ENCODE data around the gene PSMB7.
A peak's percentile ranks its signal among the peaks of the same experiment; 100 is the strongest.

Gene PSMB7

DNA sequence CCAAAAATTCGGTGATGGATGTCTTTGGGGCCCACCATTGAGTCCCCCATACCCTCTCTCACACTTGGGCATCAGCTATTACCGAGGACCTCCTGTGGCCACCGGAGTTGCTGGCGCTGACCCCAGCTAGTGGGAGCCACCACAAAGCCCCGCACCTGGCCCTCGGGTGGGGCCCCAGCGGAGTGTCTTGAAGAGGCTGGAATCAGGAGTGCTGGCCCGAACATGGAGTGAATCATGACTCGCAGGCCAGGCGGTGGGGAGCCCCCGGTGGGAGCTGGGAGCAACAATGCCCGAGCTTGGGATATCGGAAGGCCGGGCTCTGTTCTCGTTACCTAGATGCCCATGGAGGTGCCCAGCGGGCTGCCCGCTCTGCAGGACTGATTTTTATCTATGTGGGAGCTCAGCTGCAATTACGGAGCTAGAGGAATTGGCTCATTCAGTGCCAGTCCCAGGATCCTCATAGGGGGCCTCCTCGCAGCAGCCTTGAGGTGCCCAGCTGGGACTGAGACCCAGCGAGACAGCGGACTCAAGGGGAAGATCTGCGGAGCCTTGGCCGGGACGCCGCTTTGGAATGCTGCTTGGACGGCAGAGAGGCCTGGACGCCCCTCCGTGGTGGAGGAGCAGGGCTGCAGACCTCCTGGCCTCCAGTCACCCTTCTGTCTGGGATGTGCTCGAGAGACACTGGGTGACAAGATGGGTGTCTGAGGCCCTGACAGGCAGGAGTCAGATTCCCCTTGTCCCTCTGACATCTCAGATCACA, 70.8 kb downstream of the PSMB7 start:
- TF ChIP-seq CREB1 (IDR thresholded peaks at IDR 0.05; ENCODE audit: low read depth): no peak
- TF ChIP-seq, protein P1, sequence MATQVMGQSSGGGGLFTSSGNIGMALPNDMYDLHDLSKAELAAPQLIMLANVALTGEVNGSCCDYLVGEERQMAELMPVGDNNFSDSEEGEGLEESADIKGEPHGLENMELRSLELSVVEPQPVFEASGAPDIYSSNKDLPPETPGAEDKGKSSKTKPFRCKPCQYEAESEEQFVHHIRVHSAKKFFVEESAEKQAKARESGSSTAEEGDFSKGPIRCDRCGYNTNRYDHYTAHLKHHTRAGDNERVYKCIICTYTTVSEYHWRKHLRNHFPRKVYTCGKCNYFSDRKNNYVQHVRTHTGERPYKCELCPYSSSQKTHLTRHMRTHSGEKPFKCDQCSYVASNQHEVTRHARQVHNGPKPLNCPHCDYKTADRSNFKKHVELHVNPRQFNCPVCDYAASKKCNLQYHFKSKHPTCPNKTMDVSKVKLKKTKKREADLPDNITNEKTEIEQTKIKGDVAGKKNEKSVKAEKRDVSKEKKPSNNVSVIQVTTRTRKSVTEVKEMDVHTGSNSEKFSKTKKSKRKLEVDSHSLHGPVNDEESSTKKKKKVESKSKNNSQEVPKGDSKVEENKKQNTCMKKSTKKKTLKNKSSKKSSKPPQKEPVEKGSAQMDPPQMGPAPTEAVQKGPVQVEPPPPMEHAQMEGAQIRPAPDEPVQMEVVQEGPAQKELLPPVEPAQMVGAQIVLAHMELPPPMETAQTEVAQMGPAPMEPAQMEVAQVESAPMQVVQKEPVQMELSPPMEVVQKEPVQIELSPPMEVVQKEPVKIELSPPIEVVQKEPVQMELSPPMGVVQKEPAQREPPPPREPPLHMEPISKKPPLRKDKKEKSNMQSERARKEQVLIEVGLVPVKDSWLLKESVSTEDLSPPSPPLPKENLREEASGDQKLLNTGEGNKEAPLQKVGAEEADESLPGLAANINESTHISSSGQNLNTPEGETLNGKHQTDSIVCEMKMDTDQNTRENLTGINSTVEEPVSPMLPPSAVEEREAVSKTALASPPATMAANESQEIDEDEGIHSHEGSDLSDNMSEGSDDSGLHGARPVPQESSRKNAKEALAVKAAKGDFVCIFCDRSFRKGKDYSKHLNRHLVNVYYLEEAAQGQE (IDR thresholded peaks at IDR 0.05; ENCODE audit: low read depth): no peak

DNA sequence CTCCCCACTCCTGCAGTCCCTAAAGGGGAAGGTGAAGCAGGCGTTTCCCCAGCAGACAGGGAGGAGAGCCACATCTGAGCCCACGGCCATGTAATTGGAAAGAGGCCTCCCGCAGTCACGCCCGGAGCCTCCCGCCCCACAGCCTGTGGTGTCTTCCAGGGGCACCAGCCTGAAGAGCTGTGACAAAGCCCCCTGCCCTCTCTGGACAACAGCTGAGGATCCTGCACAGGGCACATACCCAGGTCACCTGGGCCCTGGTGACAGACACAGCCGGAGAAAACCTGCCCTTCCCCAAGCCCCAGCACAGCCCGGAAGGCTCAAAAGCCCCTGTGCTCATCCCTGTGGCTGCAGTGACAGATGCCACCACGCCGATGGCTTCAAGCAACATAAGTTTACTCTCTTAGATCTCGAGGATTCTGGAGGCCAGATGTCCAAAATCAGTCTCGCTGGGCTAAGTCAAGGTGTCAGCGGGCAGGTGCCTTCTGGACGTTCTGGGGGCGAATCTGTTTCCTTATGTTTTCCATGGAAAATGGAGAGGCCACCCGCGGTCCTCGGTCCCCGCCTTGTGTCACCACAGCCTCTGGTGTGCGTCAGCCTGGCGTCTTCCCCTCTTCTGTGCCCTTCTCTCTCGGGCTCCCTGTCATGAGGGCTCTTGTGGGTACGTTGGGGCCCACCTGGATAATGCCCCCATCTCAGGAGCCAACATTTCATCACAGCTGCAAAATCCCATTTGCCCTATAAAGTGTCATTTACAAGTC, 71.5 kb downstream of the PSMB7 start:
- TF ChIP-seq EP300 (IDR thresholded peaks at IDR 0.05; ENCODE audit: borderline replicate concordance) (no peak), ZBTB7A (IDR thresholded peaks at IDR 0.05; ENCODE audit: low read depth) (no peak), CEBPB (IDR thresholded peaks at IDR 0.05) (no peak)
- TF ChIP-seq, protein P2, sequence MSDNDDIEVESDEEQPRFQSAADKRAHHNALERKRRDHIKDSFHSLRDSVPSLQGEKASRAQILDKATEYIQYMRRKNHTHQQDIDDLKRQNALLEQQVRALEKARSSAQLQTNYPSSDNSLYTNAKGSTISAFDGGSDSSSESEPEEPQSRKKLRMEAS (IDR thresholded peaks at IDR 0.05): no peak
- TF ChIP-seq, protein P3, sequence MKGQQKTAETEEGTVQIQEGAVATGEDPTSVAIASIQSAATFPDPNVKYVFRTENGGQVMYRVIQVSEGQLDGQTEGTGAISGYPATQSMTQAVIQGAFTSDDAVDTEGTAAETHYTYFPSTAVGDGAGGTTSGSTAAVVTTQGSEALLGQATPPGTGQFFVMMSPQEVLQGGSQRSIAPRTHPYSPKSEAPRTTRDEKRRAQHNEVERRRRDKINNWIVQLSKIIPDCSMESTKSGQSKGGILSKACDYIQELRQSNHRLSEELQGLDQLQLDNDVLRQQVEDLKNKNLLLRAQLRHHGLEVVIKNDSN (IDR thresholded peaks at IDR 0.05): no peak

DNA sequence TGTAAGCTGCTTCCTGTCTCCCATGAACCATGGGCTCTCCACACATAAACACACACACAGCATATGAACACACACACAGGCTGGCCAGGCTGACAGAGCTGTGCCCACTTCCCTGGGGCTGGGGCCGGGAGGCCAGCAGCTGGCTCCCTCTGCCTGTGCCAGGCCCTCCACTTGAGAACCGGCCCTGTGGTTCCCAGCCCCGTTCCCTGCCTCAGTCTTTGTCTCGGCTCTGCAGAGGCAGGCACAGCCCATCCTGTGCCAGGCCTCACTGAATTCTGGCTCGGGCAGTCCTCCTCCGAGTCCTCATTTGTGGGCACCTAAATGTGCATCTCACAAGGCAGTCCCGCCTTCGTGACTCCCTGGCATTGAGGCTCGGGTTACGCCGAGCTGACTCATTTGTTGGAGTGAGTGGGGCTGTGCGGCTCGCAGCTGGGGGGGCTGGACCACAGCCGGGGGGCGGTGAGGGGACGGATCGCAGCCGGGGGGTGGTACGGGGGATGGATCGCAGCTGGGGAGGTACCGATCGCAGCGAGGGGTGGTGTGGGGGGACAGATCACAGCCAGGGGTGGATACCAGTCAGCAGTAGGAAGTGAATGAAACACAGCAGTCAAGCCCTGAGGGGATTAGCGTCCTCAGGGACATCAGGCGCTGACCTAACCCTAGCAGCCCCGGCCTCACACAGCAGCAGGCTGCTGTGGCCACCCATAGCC, 72.3 kb downstream of the PSMB7 start:
- TF ChIP-seq RAD21 (IDR thresholded peaks at IDR 0.05; ENCODE audit: low read depth) (0 out of 2 replicates have a peak, but pooled peaks have one; percentile 8), CREB1 (IDR thresholded peaks at IDR 0.05; ENCODE audit: low read depth) (no peak), ZBTB7A (IDR thresholded peaks at IDR 0.05; ENCODE audit: low read depth) (peak; percentile 90), EP300 (IDR thresholded peaks at IDR 0.05; ENCODE audit: borderline replicate concordance) (peak; percentile 49), TEAD4 (IDR thresholded peaks at IDR 0.05) (no peak), NFIC (IDR thresholded peaks at IDR 0.05) (peak; percentile 21; the same call in 1 of the 2 replicates)
- TF ChIP-seq, protein P2 (IDR thresholded peaks at IDR 0.05): peak; percentile 55; the same call in 1 of the 2 replicates

DNA sequence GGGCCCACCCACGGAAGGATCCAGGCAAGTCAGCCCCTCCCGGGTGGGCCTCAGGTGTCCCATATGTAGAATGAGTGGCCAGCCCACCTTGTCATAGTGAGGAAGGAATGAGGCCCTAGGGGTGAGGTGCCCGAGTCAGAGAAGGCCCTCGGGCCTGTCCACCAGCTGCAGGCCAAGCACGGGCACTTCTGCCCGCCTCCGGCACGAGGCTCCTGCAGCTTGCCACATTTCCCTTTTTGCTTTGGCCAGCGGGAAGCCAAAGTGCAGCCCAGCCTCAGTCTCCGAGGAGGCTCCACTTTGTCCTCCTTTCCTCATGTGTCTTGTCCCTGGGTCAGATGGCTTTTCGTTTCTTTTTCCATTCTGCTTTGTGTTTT, 72.9 kb downstream of the PSMB7 start:
- TF ChIP-seq, protein P3 (IDR thresholded peaks at IDR 0.05): no peak
- TF ChIP-seq YY1 (IDR thresholded peaks at IDR 0.05; ENCODE audit: low read depth): no peak
- TF ChIP-seq, protein P1 (IDR thresholded peaks at IDR 0.05; ENCODE audit: low read depth): no peak

DNA sequence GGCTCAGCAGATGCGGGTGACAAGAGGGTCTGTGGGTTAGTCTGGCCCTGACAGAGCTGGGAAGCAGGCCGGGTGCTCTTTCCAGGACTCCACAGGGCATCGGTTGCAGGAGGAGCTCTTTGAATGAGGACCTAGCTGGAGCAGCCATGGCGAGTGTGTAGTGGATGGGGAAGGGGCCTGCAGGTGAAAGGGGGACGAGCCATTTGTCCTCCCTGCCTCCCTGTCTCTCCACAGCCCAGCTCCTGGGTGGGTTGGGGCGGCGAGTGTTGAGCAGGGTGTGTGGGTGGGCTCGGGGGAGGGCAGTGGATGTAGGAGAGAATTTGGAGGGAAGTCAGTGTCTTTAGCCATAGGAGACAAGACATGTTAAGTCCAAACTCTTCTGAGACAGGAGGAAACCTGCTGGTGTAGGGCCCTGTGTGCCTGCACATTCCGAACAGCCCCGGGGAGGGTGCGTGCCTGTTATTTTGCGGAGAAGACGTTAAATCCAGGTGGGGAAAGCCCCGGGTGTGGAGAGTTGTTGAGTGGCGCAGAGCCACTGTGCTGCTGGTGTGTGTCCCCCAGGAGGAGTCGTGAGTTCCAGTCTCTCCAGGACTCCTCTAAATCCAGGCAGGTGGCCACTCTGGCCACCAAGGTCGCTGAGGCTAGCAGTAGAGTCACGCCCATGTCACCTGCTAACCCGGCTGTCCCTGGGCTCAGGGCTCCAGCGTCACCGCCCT, 73.6 kb downstream of the PSMB7 start:
- TF ChIP-seq TEAD4 (IDR thresholded peaks at IDR 0.05) (no peak), EP300 (IDR thresholded peaks at IDR 0.05; ENCODE audit: borderline replicate concordance) (no peak), ZBTB7A (IDR thresholded peaks at IDR 0.05; ENCODE audit: low read depth) (no peak), EGR1 (IDR thresholded peaks at IDR 0.05) (no peak), CEBPB (IDR thresholded peaks at IDR 0.05) (no peak), RAD21 (IDR thresholded peaks at IDR 0.05; ENCODE audit: low read depth) (no peak), FOXM1 (IDR thresholded peaks at IDR 0.05; ENCODE audit: borderline replicate concordance, low read depth) (no peak), CREB1 (IDR thresholded peaks at IDR 0.05; ENCODE audit: low read depth) (no peak), NFIC (IDR thresholded peaks at IDR 0.05) (no peak), YY1 (IDR thresholded peaks at IDR 0.05; ENCODE audit: low read depth) (no peak), TCF12 (IDR thresholded peaks at IDR 0.05; ENCODE audit: low read depth) (no peak), TAF1 (IDR thresholded peaks at IDR 0.05; ENCODE audit: low read depth) (no peak)
- TF ChIP-seq, protein P1 (IDR thresholded peaks at IDR 0.05; ENCODE audit: low read depth): no peak
- TF ChIP-seq, protein P3 (IDR thresholded peaks at IDR 0.05): no peak
- TF ChIP-seq, protein P2 (IDR thresholded peaks at IDR 0.05): no peak
